Measurements from ENCODE around the gene MEIS1. TPM values are rescaled to one million over a fixed set of nuclear protein-coding genes. Genes with fewer than 3 reads are reported as not detected.

Gene MEIS1
- total and polyA plus RNA-seq, 4 donors: 9.0 to 158 (median 41.0) TPM

GRCh38 chr2:66421612-66422011 is 13.3 kb upstream of the MEIS1 start:
- Histone ChIP-seq H3K27ac (ENCODE audit: low read depth in 1 of 2, low read length in 1 of 2) (no peak overlapping the region), H3K4me1 (ENCODE audit: control insufficient read depth in 5 of 5, insufficient read depth in 5 of 5, low read length in 5 of 5) (peaks cover 0 to 18% (median 4%) of the 10 kb centered on the region in 5 donors), H3K36me3 (ENCODE audit: control insufficient read depth in 4 of 4, insufficient read depth in 4 of 4, low read length in 4 of 4) (no peaks in the 10 kb centered on the region), H3K27me3 (ENCODE audit: control insufficient read depth in 3 of 3, insufficient read depth in 3 of 3, low read length in 2 of 3) (peaks cover 0 to 39% (median 6%) of the 10 kb centered on the region in 3 donors), H3K4me3 (no peak overlapping the region), H3K9me3 (ENCODE audit: control insufficient read depth in 4 of 4, insufficient read depth in 3 of 4, low read length in 3 of 4) (no peaks in the 10 kb centered on the region), H3K9ac (ENCODE audit: insufficient read depth in 1 of 2, low read length in 2 of 2) (no peak overlapping the region)
- WGBS, 2 donors: 82 to 95% methylated on average over 1 of the region's 1 CpG
- DNase-seq: no peak
- ATAC-seq (ENCODE audit: insufficient read depth, low FRiP score): no peak
- TF ChIP-seq CTCF (IDR thresholded peaks at IDR 0.05; ENCODE audit: control extremely low read depth, extremely low read depth): no peak

GRCh38 chr2:66423391-66424124 is 11.4 kb upstream of the MEIS1 start:
- no peak overlapping the region for H3K9ac ChIP-seq (ENCODE audit: insufficient read depth in 1 of 2, low read length in 2 of 2)
- no peak overlapping the region for H3K4me3 ChIP-seq
- no peaks in the 10 kb centered on the region for H3K9me3 ChIP-seq (ENCODE audit: control insufficient read depth in 4 of 4, insufficient read depth in 3 of 4, low read length in 3 of 4)
- H3K27ac ChIP-seq (ENCODE audit: low read depth in 1 of 2, low read length in 1 of 2): no peak overlapping the region
- H3K27me3 ChIP-seq (ENCODE audit: control insufficient read depth in 3 of 3, insufficient read depth in 3 of 3, low read length in 2 of 3): peaks cover 0 to 53% (median 6%) of the 10 kb centered on the region in 3 donors
- TF ChIP-seq CTCF (IDR thresholded peaks at IDR 0.05; ENCODE audit: control extremely low read depth, extremely low read depth): no peak
- peaks cover 0 to 20% (median 7%) of the 10 kb centered on the region in 5 donors for H3K4me1 ChIP-seq (ENCODE audit: control insufficient read depth in 5 of 5, insufficient read depth in 5 of 5, low read length in 5 of 5)
- ATAC-seq (ENCODE audit: insufficient read depth, low FRiP score): no peak
- DNase-seq: peak in 2 of 3 donors; percentile 35 to 50
- 88 to 92% methylated on average over 2 of the region's 2 CpGs for WGBS, 2 donors
- H3K36me3 ChIP-seq (ENCODE audit: control insufficient read depth in 4 of 4, insufficient read depth in 4 of 4, low read length in 4 of 4): no peaks in the 10 kb centered on the region

GRCh38 chr2:66426244-66427111 is 8.4 kb upstream of the MEIS1 start:
- Histone ChIP-seq H3K27me3 (ENCODE audit: control insufficient read depth in 3 of 3, insufficient read depth in 3 of 3, low read length in 2 of 3) (peaks cover 0 to 50% (median 6%) of the 10 kb centered on the region in 3 donors), H3K4me3 (peak overlapping the region; percentile 1), H3K36me3 (ENCODE audit: control insufficient read depth in 4 of 4, insufficient read depth in 4 of 4, low read length in 4 of 4) (no peaks in the 10 kb centered on the region), H3K4me1 (ENCODE audit: control insufficient read depth in 5 of 5, insufficient read depth in 5 of 5, low read length in 5 of 5) (peaks cover 0 to 41% (median 7%) of the 10 kb centered on the region in 5 donors), H3K27ac (ENCODE audit: low read depth in 1 of 2, low read length in 1 of 2) (no peak overlapping the region), H3K9ac (ENCODE audit: insufficient read depth in 1 of 2, low read length in 2 of 2) (no peak overlapping the region), H3K9me3 (ENCODE audit: control insufficient read depth in 4 of 4, insufficient read depth in 3 of 4, low read length in 3 of 4) (no peaks in the 10 kb centered on the region)
- WGBS, 2 donors: 3 to 6% methylated on average over 60 of the region's 60 CpGs
- TF ChIP-seq CTCF (IDR thresholded peaks at IDR 0.05; ENCODE audit: control extremely low read depth, extremely low read depth): no peak
- ATAC-seq (ENCODE audit: insufficient read depth, low FRiP score) (no peak), DNase-seq (peak; percentile 13 to 34 (median 29))
